ENCODE results near the gene CHD2. TPM values are rescaled to one million over a fixed set of nuclear protein-coding genes. Genes with fewer than 3 reads are reported as not detected.
"Not testable (repeated sequence)": the region's sequence is repeated elsewhere in the genome, so short reads cannot be mapped to it uniquely, and the experiment has no call there.

The CHD2 gene
- total RNA-seq, 1 donor from 2014 or later = 63.8 TPM

- no peak for DNase-seq (ENCODE audit: low read depth, low spot score)
Measured at GRCh38 chr15:93047621-93048425, 147.7 kb downstream of the CHD2 start.

DNA sequence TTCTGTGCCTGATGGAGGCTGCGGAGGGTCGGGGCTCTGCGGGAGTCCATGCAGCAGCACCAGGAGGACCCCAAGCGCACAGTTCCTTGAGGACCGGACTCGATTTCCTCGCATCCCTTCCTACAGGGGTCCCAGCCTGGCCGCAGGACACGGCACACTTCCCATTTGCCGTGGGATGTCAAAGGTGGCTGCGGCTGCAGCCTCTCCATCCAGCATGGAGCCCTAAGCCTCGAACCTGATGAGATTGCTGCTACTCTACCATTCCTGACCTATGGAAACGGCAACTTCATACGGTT lies 148.2 kb downstream of the CHD2 start:
- no peak for DNase-seq (ENCODE audit: low read depth, low spot score)

DNA sequence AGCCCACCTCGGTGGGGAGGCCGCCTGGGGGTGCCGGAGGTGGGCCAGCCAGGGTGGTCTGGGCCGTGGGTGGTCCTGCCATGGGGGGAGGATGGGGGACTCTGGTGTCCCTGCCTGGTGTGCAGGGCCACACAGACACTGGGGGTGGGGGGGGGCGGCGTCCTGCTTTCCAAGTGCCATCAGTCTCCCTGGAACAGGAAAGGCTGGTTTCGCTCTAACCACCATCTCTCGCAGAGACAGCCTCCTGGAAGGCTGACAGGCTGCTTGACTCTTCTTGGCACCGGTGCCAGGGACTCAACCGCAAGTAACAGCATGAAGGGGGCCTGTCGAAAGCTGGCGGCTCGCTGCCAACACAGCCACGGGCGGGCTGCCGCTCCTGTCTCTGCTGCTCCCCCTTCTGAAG lies 148.6 kb downstream of the CHD2 start:
- DNase-seq (ENCODE audit: low read depth, low spot score) = no peak

DNA sequence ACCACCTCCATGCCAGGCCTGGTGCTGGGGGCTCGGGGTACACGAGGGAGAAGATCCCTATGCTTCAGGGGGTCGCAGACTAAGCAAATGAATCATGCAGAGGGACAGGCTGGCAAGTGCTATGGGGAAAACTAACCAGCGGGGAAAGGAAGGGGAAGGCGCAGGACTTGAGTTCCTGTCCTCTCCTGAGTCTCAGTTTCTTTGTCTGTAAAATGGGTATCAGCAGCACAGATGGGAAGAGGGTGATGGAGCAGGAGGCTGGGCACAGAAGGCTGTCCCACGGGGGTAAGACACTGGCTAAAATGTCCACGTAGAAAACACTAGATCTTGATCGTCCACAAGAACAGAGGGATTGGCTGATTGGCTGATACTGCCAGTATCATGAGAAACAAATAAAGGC lies 149.1 kb downstream of the CHD2 start:
- no peak for DNase-seq (ENCODE audit: low read depth, low spot score)

DNA sequence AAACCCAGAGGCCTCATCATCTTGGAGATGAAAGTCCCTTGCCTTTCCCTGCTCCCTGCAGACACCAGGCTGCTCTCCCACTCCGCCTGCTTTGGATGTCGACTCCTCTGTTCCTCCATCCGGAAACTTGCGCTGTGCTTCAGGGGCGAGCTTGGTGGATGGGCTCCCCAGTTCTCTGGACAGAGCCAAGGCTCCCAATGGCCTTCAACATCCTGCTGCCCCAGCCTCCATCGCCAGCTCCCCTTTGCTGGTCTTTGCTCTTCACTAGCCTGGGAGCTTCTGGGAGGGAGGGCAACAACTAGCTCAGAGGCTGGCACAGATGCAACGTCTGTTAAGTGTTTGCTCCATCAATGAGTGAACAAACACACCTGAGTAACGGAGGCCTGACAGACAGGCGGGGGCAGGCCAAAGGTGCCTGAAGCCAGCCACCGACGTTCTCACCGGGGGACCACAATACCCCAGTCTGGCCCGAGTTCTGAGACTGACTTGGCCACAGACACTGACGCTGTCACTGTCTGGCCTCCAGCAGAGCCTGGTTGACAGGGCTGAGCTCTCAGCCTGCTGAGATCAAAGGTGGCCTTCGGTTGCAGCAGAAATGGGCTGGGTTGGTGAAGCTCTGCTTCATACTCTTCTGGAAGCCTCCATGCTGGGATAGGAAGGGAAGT lies 149.9 kb downstream of the CHD2 start:
- DNase-seq (ENCODE audit: low read depth, low spot score) = no peak

- DNase-seq (ENCODE audit: low read depth, low spot score) = no peak
Measured at GRCh38 chr15:93050648-93051047, 150.5 kb downstream of the CHD2 start.

- no peak for DNase-seq (ENCODE audit: low read depth, low spot score)
Measured at GRCh38 chr15:93051236-93052089, 151.3 kb downstream of the CHD2 start.

DNA sequence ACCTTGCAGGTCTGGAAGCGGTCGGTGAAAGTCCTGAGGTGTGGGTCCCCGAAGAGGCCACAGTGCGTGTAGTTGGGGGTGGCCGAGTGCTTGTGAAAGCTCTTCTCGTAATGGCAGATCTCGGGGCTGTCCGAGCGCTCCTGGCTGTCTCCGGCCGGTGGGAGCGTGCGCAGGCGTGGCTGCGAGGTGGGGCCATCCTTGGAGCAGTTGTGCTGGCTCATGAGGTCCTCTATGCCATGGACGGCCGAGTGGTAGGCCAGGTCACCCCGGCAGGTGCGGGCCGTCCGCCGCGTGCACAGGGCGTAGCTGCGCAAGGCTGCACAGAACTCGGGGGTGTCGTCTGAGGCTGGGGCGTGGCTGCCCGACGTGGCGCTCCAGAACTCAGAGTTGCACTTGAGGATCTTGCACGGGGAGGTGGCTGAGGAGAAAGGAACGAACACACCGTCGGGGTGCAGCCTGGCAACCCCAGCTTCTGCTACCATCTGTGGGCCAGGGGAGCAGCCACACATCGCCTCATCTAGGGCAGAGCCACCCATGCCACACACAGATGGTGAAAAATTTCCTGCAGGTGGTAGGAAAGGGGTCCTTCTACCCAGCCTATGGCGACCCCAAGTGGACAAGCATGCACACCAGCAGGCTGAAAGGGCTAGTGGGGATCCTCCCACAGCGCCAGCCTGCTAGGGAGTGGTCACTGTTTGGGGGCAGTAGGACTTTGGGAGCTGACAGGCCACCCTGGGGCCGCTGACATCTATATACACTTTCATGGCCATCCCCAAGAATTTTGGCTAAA lies 152.2 kb downstream of the CHD2 start:
- no peak for DNase-seq (ENCODE audit: low read depth, low spot score)

DNA sequence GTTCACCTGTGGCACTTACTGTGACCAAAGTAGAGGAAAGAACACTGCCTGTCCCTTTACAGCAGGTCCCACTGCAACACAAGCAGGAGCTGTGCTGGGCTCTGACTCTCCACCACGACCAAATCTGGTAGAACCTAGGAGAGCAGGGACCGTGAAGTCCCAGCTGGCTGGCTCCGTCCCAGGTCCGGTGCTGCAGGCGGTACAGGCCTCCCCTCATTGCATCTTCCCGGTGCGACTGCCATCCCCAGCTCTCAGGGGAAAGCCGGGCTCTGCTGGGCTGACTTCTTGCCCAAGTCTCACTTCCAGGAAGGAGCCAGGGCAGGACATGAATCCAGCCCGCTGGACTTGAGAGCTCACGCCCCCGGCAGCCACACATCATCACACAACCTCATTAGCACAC lies 155.1 kb downstream of the CHD2 start:
- DNase-seq (ENCODE audit: low read depth, low spot score) = no peak

DNA sequence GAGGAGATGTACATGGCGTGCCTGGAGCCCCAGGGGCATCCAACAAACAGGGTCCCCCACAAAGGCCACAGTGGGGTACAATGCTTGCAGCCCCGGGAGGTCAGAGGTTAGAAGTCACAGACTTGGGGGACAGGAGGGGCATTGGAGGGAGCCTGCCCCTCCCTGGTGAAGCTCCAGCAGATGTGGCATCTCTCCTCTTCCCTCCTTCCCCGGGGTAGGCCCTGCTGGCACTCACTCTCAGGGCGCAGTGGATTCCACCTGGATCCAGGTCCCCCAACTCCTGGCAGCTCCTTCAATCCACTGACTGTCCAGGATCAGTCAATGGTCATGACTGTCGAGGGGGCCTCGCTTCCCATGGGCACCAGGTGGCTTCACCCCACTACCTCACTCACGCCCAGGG lies 156.7 kb downstream of the CHD2 start:
- no peak for DNase-seq (ENCODE audit: low read depth, low spot score)

DNA sequence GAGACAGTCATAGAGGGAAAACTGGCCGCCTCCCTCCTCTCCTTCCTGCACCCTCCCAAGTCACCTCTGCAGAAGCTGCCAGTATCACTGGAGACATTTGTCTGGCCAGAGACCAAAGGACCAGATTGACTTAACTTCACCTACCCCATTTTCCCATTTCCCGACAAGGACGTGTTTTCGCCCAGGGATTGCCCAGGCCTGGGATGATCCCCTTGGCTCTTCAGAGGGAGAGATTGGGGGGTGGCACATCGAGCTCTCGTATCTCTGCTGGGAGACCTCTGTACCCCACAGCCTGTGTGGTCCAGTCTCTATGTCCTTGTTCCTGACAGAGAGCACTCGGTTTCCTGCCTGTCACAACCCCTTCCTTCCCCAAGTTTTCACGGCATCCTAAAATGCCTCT lies 157.5 kb downstream of the CHD2 start:
- no peak for DNase-seq (ENCODE audit: low read depth, low spot score)

DNA sequence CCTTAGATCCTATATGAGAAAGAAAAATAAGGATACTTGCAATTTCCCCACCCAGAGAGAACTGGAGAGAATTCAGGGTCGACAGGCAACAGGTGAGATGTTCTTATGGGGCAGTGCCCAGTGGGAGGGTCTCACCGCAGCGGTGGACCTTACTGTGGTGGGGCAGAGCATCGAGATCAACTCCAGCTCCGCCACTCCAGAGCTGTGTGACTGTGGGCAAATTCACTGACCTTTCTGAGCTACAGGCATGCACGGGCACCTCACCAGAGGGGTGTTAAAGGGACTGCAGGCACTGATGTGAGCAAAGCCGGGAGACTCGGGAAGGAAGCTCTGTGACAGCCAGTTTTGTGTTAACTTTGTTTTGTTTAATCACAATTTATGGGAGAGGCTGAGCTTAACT lies 158.0 kb downstream of the CHD2 start:
- no peak for DNase-seq (ENCODE audit: low read depth, low spot score)

DNA sequence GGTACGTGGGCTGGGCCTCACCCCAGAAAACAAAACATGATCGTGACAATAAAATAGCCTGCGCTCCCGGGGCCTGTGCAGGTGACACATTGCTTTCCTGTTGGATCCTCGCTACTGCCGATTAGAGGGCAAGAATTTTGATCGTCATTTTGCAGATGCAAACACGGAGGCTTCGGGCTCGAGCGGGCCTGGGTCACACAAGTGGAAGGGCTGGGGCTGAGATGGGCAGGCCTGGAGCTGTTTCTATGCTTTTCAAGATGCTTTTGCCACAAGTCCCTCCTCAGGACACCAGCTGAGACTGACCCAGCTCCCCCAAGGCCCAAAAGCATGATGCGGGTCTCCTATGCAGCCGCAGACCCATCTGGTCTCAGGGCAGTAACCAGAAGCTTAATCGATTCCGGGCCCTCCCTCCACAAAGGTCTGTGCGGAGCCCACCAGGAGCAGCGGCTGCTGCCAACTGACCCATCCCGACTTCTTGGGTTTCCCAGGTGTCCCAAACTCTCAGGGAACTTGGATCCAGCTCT lies 158.8 kb downstream of the CHD2 start:
- no peak for DNase-seq (ENCODE audit: low read depth, low spot score)

- DNase-seq (ENCODE audit: low read depth, low spot score) = no peak
Measured at GRCh38 chr15:93059442-93059841, 159.3 kb downstream of the CHD2 start.

GRCh38 chr15:93060336-93061248 lies 160.5 kb downstream of the CHD2 start:
- no peak for DNase-seq (ENCODE audit: low read depth, low spot score)

DNA sequence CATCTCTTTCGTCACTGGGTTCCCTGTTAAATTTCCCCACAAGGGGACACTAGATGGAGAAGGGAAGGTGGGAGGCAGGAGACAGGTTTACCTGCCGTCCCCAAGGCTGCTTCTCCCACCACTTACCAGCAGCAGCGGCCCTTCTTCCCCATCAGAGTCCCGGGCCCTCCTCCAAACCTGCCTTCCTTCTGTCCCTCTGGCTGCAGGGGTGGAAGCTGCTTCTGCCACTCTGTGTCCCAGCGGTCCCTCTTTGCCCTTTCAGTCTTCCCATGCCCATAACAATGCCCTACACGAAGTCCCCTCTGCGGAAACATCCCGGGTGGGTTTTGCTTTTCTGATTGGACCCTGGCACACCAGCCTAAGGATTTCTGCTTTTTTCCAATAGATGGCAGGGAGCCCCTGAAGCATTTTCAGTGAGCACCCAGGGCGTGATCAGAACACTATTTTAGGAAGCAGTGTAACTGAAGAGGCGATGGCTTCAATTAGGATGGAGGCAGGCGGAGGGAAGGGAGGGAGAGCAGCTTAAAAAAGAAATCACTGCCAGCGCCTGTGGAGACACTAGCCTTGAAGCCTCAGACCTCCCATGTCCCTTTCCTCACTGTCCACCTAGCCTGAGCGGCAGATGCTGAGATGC lies 162.6 kb downstream of the CHD2 start:
- DNase-seq (ENCODE audit: low read depth, low spot score) = not testable (repeated sequence)

DNA sequence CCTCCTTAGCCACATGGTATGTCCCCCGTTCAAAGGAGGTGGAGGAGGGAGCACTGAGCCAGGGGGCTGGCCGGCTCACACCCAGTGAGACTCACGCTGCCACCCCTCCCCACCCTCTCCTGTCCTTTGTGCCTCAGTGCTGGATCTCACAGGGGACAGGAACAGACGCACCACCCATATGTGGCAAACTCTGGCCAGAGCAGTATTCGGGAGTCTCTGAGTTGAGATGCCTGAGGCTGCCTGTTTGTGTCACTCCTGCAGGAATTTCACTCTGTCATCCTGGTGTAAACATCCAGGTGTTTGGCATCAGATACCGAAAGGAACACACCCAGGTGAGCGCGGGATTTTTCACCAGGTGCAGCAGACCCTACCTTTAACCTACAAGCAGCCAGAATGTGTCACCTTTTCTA lies 163.1 kb downstream of the CHD2 start:
- DNase-seq (ENCODE audit: low read depth, low spot score) = no peak

DNA sequence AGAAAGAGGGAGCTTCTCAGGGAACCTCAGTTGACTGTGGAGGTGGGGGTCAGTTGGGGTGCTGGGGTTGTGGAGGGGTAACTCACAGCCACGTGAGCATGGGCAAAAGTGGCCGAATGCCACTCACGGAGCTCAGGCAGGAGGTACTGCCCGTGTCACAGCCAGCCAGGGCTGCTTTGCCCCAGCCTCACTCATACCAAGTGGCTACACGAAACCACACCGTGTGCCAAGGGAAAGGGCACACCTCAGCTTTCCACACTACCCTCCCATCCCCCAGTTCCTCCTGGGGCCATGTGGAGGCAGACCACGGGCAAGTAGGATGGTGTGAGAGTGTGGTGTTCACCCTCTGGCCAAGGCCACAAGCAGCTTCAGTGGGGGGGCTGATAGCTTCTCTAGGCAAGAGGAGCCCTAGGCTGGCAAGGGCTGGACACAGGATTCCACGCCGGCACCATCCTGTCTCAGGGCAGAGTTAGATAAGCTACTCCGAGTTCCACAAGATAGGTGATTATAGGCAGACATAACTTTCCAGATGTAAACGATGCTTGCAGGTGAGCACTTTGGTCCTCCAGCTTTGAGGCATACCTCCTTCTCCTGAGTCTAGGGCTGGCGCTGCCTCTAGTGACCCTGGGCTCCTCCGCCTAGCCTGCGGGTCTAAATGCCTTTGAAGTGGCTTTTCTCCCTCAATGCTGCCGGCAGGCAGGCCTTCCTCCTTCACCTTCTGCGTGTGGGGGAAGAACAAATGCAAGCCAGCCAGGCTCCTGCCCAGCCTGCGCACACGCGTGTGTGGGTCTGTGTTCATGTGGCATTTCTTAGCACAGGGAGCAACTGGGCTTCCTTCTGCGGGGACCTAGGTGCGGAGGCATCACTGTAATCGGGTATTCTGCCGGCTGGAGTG lies 163.9 kb downstream of the CHD2 start:
- no peak for DNase-seq (ENCODE audit: low read depth, low spot score)

DNA sequence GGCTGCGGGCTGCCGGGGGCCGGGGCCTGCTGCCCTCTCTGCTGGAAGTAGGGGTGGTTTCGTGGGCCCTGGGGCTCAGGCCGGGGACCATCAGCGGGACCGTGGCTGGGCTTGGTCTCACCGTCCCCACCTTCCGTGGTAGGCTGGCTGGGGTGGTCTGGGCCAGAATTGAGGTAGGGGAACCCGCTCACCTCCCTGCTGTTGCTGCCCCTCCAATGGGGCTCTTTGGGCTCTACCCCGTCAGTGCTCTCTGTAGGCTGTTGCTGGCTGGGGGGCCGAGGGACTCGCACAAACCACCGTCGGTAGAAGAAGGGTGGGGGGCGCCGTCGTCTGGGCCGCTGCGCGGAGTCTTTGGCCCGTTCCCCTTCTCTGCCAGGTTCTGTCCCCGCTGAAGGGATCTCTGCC lies 165.5 kb downstream of the CHD2 start:
- DNase-seq (ENCODE audit: low read depth, low spot score) = no peak

All from pulmonary artery endothelial cell (primary cell).